Brain microvascular endothelial cell (primary cell): ENCODE measurements around the gene SNTG2.

Source experiments
- DNase-seq: peaks from one replicate; pipeline ENCODE4 v3.0.0-alpha.2; 2020
- H3K27ac ChIP-seq: fragments of 250-450 bp; sonication (Bioruptor Pico); 2 replicates; pipeline ENCODE4 v1.5.1; 2020; ENCODE audit warnings: mild to moderate bottlenecking, moderate library complexity
- H3K27me3 ChIP-seq: fragments of 250-450 bp; sonication (Bioruptor Pico); replicated peaks from 2 replicates; pipeline ENCODE4 v1.5.1; 2020; ENCODE audit warnings: mild to moderate bottlenecking
- H3K36me3 ChIP-seq: fragments of 250-450 bp; sonication (Bioruptor Pico); replicated peaks from 2 replicates; pipeline ENCODE4 v1.5.1; 2020; ENCODE audit warnings: mild to moderate bottlenecking
- H3K4me3 ChIP-seq: 2 replicates; pipeline ENCODE4 v1.5.1; 2011; ENCODE audit warnings: low read depth, mild to moderate bottlenecking, control low read depth, low read length, moderate library complexity
- in situ Hi-C: cut with HindIII; loops from 2 replicates; pipeline ENCODE4 v1.10.0; 2017; ENCODE audit warnings: low sequenced_read_pairs, low pct_ligation_motif_present
- TF ChIP-seq, protein P1 (sequence below): IDR thresholded peaks from 2 replicates; pipeline ENCODE4 v1.5.1; 2011; ENCODE audit warnings: low read depth, mild to moderate bottlenecking, moderate library complexity, low read length, control low read depth, inconsistent platforms; ENCODE audit errors: missing control alignments

SNTG2 gene

GRCh38 chr2:959457-959856, 8.8 kb downstream of the SNTG2 start:
- in situ Hi-C loops: no loop called here
- no peak for DNase-seq
- no peaks in the 10 kb centered on the region for H3K27me3 ChIP-seq
- H3K36me3 ChIP-seq: no peaks in the 10 kb centered on the region
- H3K27ac ChIP-seq: no peak overlapping the region
- H3K4me3 ChIP-seq: no peak overlapping the region
- TF ChIP-seq, protein P1, sequence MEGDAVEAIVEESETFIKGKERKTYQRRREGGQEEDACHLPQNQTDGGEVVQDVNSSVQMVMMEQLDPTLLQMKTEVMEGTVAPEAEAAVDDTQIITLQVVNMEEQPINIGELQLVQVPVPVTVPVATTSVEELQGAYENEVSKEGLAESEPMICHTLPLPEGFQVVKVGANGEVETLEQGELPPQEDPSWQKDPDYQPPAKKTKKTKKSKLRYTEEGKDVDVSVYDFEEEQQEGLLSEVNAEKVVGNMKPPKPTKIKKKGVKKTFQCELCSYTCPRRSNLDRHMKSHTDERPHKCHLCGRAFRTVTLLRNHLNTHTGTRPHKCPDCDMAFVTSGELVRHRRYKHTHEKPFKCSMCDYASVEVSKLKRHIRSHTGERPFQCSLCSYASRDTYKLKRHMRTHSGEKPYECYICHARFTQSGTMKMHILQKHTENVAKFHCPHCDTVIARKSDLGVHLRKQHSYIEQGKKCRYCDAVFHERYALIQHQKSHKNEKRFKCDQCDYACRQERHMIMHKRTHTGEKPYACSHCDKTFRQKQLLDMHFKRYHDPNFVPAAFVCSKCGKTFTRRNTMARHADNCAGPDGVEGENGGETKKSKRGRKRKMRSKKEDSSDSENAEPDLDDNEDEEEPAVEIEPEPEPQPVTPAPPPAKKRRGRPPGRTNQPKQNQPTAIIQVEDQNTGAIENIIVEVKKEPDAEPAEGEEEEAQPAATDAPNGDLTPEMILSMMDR: no peak

DNA sequence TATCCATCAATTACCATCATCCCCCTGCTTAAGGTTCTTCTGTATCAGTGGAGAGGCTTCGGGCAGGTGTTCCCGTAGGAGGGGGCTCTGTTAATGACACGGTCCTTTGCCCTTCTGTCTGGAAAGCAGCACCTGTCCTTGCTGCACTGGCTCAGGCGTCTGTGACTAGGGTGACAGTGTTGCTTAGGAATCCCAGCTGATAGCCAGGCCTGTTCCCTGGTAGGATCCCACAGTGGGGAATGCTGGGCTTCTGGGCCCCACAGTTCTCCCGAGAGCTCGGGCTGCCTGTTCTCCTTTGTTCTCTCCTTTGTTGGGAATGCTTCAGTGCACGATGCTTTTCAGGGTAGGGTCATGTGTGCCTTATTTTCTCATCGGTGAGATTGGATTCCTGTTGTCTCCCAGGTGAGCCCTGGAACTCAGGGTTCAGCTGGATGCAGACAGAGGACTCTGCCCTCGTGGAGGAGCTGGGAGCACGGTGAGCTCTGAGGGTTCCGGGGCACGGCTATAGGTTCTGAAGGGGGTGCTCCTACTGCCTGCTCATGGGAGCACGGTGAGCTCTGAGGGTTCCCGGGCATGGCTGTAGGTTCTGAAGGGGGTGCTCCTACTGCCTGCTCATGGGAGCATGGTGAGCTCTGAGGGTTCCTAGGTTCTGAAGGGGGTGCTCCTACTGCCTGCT, 9.6 kb downstream of the SNTG2 start:
- no peak overlapping the region for H3K27ac ChIP-seq
- DNase-seq: no peak
- no peaks in the 10 kb centered on the region for H3K36me3 ChIP-seq
- in situ Hi-C loops: no loop called here
- no peaks in the 10 kb centered on the region for H3K27me3 ChIP-seq
- no peak overlapping the region for H3K4me3 ChIP-seq
- TF ChIP-seq, protein P1: no peak

DNA sequence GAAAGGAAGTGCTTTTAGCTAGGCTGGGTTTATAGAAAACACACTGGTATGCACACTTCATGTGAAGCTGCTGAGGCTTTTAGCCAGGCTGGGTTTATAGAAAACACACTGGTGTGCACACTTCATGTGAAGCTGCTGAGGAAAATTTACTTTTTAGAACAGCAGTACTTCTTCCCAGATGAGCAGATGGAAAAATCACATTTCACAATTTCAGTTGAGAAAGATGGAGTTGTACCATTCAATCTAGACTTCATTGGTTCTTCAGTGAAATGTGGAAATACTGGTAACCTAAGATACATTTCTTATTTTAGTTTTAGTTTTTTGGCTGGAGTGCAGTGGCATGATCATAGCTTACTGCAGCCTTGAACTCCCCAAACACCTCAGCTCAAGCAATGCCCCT, 11.1 kb downstream of the SNTG2 start:
- Histone ChIP-seq H3K27me3 (no peaks in the 10 kb centered on the region), H3K27ac (no peak overlapping the region), H3K36me3 (no peaks in the 10 kb centered on the region), H3K4me3 (no peak overlapping the region)
- no peak for DNase-seq
- TF ChIP-seq, protein P1: no peak
- in situ Hi-C loops: no loop called here

- in situ Hi-C loops: no loop called here
- Histone ChIP-seq H3K4me3 (no peak overlapping the region), H3K36me3 (no peaks in the 10 kb centered on the region), H3K27ac (no peak overlapping the region), H3K27me3 (no peaks in the 10 kb centered on the region)
- DNase-seq: no peak
- TF ChIP-seq, protein P1: no peak
Measured at GRCh38 chr2:963876-964275, 13.2 kb downstream of the SNTG2 start.

DNA sequence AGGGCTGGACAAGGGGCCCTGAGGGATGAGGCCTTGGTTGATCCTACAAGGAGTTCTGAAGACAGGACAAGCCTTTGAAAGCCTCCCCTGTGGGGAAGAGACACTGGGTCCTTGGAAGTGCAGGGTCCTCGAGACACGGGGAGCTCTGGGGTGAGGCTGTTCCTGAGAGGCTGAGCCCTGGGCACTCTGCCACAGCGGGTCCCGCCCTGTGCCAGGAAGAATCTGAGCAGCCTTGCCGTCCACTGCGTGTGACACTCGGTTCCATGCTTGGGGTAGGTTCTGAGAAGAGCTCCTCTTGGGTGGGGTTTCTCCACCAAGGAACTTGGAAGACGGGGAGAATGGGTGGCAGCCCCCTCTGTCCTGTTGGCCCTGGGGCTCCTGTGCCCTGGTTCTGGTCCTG, 13.9 kb downstream of the SNTG2 start:
- Histone ChIP-seq H3K4me3 (no peak overlapping the region), H3K27ac (no peak overlapping the region), H3K36me3 (no peaks in the 10 kb centered on the region), H3K27me3 (no peaks in the 10 kb centered on the region)
- DNase-seq: no peak
- TF ChIP-seq, protein P1: no peak
- in situ Hi-C loops: no loop called here

DNA sequence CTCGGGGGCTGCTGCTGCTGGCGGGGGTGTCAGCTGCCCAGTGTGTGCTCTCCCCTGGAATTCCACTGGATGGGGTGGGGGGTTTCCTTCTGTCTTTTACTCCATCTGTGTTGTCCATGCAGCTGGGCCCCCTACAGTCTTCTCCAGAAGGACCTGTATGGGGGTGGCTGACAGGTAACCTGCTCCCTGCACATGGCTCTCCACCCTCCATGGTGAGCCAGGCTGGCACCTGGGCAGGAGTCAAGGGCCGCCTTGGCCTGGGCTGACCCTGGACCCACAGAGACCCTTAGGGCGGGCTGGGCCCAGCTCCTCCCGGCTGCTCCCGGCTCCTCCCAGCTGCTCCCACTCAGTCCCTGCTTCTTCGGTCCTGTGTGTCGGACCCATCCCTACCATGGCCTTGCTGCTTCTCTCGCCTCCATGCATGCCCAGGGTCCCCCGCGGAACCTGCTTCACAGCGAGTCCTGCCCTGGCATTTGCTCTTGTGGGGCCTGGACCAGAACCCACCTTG, 15.0 kb downstream of the SNTG2 start:
- no peak overlapping the region for H3K4me3 ChIP-seq
- TF ChIP-seq, protein P1: no peak
- in situ Hi-C loops: no loop called here
- H3K27ac ChIP-seq: no peak overlapping the region
- no peaks in the 10 kb centered on the region for H3K36me3 ChIP-seq
- no peaks in the 10 kb centered on the region for H3K27me3 ChIP-seq
- no peak for DNase-seq
